ENCODE measurements around the gene ZNF217.
"Not testable (repeated sequence)": the region's sequence is repeated elsewhere in the genome, so short reads cannot be mapped to it uniquely, and the experiment has no call there.

ZNF217 gene

GRCh38 chr20:53535878-53536277, 57.8 kb downstream of the ZNF217 start:
- Histone ChIP-seq H3K4me1 (ENCODE audit: insufficient read depth, low read length, severe bottlenecking) (peaks cover 16% of the 10 kb centered on the region), H3K4me2 (ENCODE audit: low read length) (no peak overlapping the region), H3K9ac (ENCODE audit: low read length) (no peak overlapping the region), H4K20me1 (ENCODE audit: insufficient read depth, low read length) (no peaks in the 10 kb centered on the region), H3K4me3 (ENCODE audit: low read depth, low read length, poor library complexity, severe bottlenecking) (no peak overlapping the region), H3K36me3 (ENCODE audit: insufficient read depth, low read length) (no peaks in the 10 kb centered on the region), H2AFZ (ENCODE audit: low read length) (no peak overlapping the region), H3K79me2 (ENCODE audit: insufficient read depth, low read length) (no peaks in the 10 kb centered on the region), H3F3A (ENCODE audit: insufficient read depth, low read length) (no peaks in the 10 kb centered on the region), H3K9me2 (ENCODE audit: low read depth, low read length) (no peaks in the 10 kb centered on the region), H3K27ac (ENCODE audit: low read depth, low read length, poor library complexity, severe bottlenecking) (no peak overlapping the region), H3K27me3 (ENCODE audit: insufficient read depth, low read length) (no peaks in the 10 kb centered on the region), H3K9me3 (ENCODE audit: low read length) (peaks cover 4% of the 10 kb centered on the region; the same call in 1 of the 2 replicates)
- TF ChIP-seq, protein P1, sequence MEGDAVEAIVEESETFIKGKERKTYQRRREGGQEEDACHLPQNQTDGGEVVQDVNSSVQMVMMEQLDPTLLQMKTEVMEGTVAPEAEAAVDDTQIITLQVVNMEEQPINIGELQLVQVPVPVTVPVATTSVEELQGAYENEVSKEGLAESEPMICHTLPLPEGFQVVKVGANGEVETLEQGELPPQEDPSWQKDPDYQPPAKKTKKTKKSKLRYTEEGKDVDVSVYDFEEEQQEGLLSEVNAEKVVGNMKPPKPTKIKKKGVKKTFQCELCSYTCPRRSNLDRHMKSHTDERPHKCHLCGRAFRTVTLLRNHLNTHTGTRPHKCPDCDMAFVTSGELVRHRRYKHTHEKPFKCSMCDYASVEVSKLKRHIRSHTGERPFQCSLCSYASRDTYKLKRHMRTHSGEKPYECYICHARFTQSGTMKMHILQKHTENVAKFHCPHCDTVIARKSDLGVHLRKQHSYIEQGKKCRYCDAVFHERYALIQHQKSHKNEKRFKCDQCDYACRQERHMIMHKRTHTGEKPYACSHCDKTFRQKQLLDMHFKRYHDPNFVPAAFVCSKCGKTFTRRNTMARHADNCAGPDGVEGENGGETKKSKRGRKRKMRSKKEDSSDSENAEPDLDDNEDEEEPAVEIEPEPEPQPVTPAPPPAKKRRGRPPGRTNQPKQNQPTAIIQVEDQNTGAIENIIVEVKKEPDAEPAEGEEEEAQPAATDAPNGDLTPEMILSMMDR (IDR thresholded peaks at IDR 0.05; ENCODE audit: low read length) = no peak
- no peak for TF ChIP-seq EZH2 (IDR thresholded peaks at IDR 0.05; ENCODE audit: borderline replicate concordance, low read length)

GRCh38 chr20:53534037-53534436, 59.6 kb downstream of the ZNF217 start:
- Histone ChIP-seq H3K9me2 (ENCODE audit: low read depth, low read length) (no peaks in the 10 kb centered on the region), H4K20me1 (ENCODE audit: insufficient read depth, low read length) (no peaks in the 10 kb centered on the region), H3K4me3 (ENCODE audit: low read depth, low read length, poor library complexity, severe bottlenecking) (no peak overlapping the region), H3K79me2 (ENCODE audit: insufficient read depth, low read length) (no peaks in the 10 kb centered on the region), H3K4me1 (ENCODE audit: insufficient read depth, low read length, severe bottlenecking) (peaks cover 16% of the 10 kb centered on the region), H3F3A (ENCODE audit: insufficient read depth, low read length) (no peaks in the 10 kb centered on the region), H3K9ac (ENCODE audit: low read length) (no peak overlapping the region), H2AFZ (ENCODE audit: low read length) (no peak overlapping the region), H3K27me3 (ENCODE audit: insufficient read depth, low read length) (no peaks in the 10 kb centered on the region), H3K9me3 (ENCODE audit: low read length) (peaks cover 4% of the 10 kb centered on the region; the same call in 1 of the 2 replicates), H3K4me2 (ENCODE audit: low read length) (no peak overlapping the region), H3K27ac (ENCODE audit: low read depth, low read length, poor library complexity, severe bottlenecking) (no peak overlapping the region), H3K36me3 (ENCODE audit: insufficient read depth, low read length) (no peaks in the 10 kb centered on the region; the same call in 1 of the 2 replicates)
- TF ChIP-seq EZH2 (IDR thresholded peaks at IDR 0.05; ENCODE audit: borderline replicate concordance, low read length) = no peak
- TF ChIP-seq, protein P1 (IDR thresholded peaks at IDR 0.05; ENCODE audit: low read length) = no peak

DNA sequence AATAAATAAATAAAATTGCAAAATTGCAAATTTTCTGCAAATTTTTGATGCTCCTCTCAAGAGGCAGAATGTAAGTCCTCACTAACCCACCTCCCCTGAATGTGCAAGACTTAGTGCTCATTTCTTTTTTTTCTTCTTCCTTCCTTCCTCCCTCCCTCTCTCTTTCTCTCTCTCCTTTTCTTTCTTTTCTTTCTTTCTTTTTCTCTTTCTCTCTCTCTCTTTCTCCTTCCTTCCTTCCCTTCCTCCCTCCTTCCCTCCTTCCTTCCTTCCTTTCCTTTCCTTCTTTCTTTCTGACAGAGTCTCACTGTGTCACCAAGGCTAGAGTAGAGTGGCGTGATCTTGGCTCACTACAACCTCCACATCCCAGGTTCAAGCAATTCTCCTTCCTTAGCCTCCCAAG, 60.1 kb downstream of the ZNF217 start:
- no peaks in the 10 kb centered on the region for H3F3A ChIP-seq (ENCODE audit: insufficient read depth, low read length)
- H3K79me2 ChIP-seq (ENCODE audit: insufficient read depth, low read length) = no peaks in the 10 kb centered on the region
- peaks cover 16% of the 10 kb centered on the region for H3K4me1 ChIP-seq (ENCODE audit: insufficient read depth, low read length, severe bottlenecking)
- no peaks in the 10 kb centered on the region for H3K9me2 ChIP-seq (ENCODE audit: low read depth, low read length)
- no peak for TF ChIP-seq EZH2 (IDR thresholded peaks at IDR 0.05; ENCODE audit: borderline replicate concordance, low read length)
- TF ChIP-seq, protein P1 (IDR thresholded peaks at IDR 0.05; ENCODE audit: low read length) = no peak
- H3K36me3 ChIP-seq (ENCODE audit: insufficient read depth, low read length) = no peaks in the 10 kb centered on the region; the same call in 1 of the 2 replicates
- H3K4me3 ChIP-seq (ENCODE audit: low read depth, low read length, poor library complexity, severe bottlenecking) = no peak overlapping the region
- H3K27ac ChIP-seq (ENCODE audit: low read depth, low read length, poor library complexity, severe bottlenecking) = peak overlapping the region; percentile 62
- no peaks in the 10 kb centered on the region for H4K20me1 ChIP-seq (ENCODE audit: insufficient read depth, low read length)
- H3K9ac ChIP-seq (ENCODE audit: low read length) = no peak overlapping the region; the same call in 1 of the 2 replicates
- H2AFZ ChIP-seq (ENCODE audit: low read length) = peak overlapping the region; percentile 27; the same call in 1 of the 2 replicates
- H3K27me3 ChIP-seq (ENCODE audit: insufficient read depth, low read length) = no peaks in the 10 kb centered on the region
- no peak overlapping the region for H3K4me2 ChIP-seq (ENCODE audit: low read length)
- H3K9me3 ChIP-seq (ENCODE audit: low read length) = peaks cover 4% of the 10 kb centered on the region; the same call in 1 of the 2 replicates

- H3K9me3 ChIP-seq (ENCODE audit: low read length); H3K27me3 ChIP-seq (ENCODE audit: insufficient read depth, low read length); H3F3A ChIP-seq (ENCODE audit: insufficient read depth, low read length); H3K79me2 ChIP-seq (ENCODE audit: insufficient read depth, low read length); H3K4me3 ChIP-seq (ENCODE audit: low read depth, low read length, poor library complexity, severe bottlenecking); H3K9me2 ChIP-seq (ENCODE audit: low read depth, low read length); H4K20me1 ChIP-seq (ENCODE audit: insufficient read depth, low read length); H3K36me3 ChIP-seq (ENCODE audit: insufficient read depth, low read length): not testable (repeated sequence)
- peak overlapping the region; percentile 19; the same call in 1 of the 2 replicates for H3K9ac ChIP-seq (ENCODE audit: low read length)
- H3K4me2 ChIP-seq (ENCODE audit: low read length) = peak overlapping the region; percentile 50
- peaks cover 16% of the 10 kb centered on the region for H3K4me1 ChIP-seq (ENCODE audit: insufficient read depth, low read length, severe bottlenecking)
- peak overlapping the region; percentile 78; the same call in 1 of the 2 replicates for H2AFZ ChIP-seq (ENCODE audit: low read length)
- peak overlapping the region; percentile 62 for H3K27ac ChIP-seq (ENCODE audit: low read depth, low read length, poor library complexity, severe bottlenecking)
Observed at GRCh38 chr20:53532654-53533312, 60.9 kb downstream of the ZNF217 start.
